K562 (cell line): ENCODE data around the gene CHURC1. TPM values are rescaled to one million over a fixed set of nuclear protein-coding genes. Genes with fewer than 3 reads are reported as not detected.

ENCODE experiments used
- ATAC-seq: fragments of 200-7000 bp; cut with Tn5 transposase; 3 replicates; pipeline ENCODE4 v1.9.1; 2020; ENCODE audit warnings: moderate library complexity
- BruUV-seq: library from RNA; stranded (reverse); fragments of 400-500 nt; replicated peaks from 2 replicates; lab custom pipeline; 2021; lab: Mats Ljungman, UMichigan
- CTCF ChIA-PET: fragments of 300-600 bp; formaldehyde crosslinking; extraction: SDS; loops from one replicate; lab custom pipeline; 2021; ENCODE audit warnings: low intra/inter-chr PET ratio; lab: Yijun Ruan, JAX
- POLR2A ChIA-PET: fragments of 300-600, 350-650 bp; sonication (Branson Sonifier 250); formaldehyde crosslinking; extraction: SDS; loops from one replicate; lab custom pipeline; 2021; ENCODE audit warnings: antibody characterized with exemption, inconsistent platforms; lab: Yijun Ruan, JAX
- DNase-seq, 4 experiments: peaks; one replicate each; pipeline versions ENCODE4 v3.0.0 to v3.0.0-alpha.2; 2011 to 2018; ENCODE audit warnings: low spot score in 3 of 4, mixed read lengths in 3 of 4; ENCODE audit errors: extremely low read depth in 1 of 4
- FAIRE-seq: peaks from 2 replicates; lab custom pipeline; 2011; peaks lifted over from hg19 to GRCh38; lab: Jason Lieb, UNC
- H2AFZ ChIP-seq: 2 replicates; pipeline ENCODE4 v1.6.0; 2011; ENCODE audit warnings: low read depth, low read length, control low read depth, inconsistent platforms
- H3K27ac ChIP-seq: fragments of 200-600 bp; 3 replicates; pipeline ENCODE4 v1.8.0; 2011; ENCODE audit warnings: low read depth, mild to moderate bottlenecking, control low read depth, inconsistent platforms, low read length, moderate library complexity, mixed read lengths; ENCODE audit errors: extremely low read depth
- H3K27me3 ChIP-seq, 2 experiments: fragments of 300-600 bp in 1 of 2; 2 replicates in 1 of 2; 3 replicates in 1 of 2; pipeline versions ENCODE4 v1.6.0 to v1.8.0; 2011; ENCODE audit warnings: inconsistent platforms in 2 of 2, low read length in 2 of 2, mild to moderate bottlenecking in 1 of 2, mixed read lengths in 1 of 2, moderate library complexity in 1 of 2; ENCODE audit not compliant: control insufficient read depth in 2 of 2, insufficient read depth in 2 of 2
- H3K36me3 ChIP-seq: fragments of 300-600 bp; 3 replicates; pipeline ENCODE4 v1.8.0; 2011; ENCODE audit warnings: mild to moderate bottlenecking, low read length, inconsistent platforms; ENCODE audit not compliant: control insufficient read depth, insufficient read depth
- H3K4me1 ChIP-seq, 2 experiments: fragments of 200-600 bp in 1 of 2; replicated peaks in 1 of 2; 2 replicates in 1 of 2; 3 replicates in 1 of 2; pipeline versions ENCODE4 v1.5.1 to v1.8.0; 2011; ENCODE audit warnings: inconsistent platforms in 2 of 2, low read length in 2 of 2, mild to moderate bottlenecking in 1 of 2, mixed read lengths in 1 of 2, moderate library complexity in 1 of 2; ENCODE audit not compliant: control insufficient read depth in 2 of 2, insufficient read depth in 2 of 2
- H3K4me2 ChIP-seq: 2 replicates; pipeline ENCODE4 v1.6.1; 2011; ENCODE audit warnings: low read length, control low read depth, inconsistent platforms, mixed read lengths; ENCODE audit not compliant: insufficient read depth
- H3K4me3 ChIP-seq: fragments of 200-600 bp; sonication (generic), shearing (Covaris generic); 2 replicates; pipeline ENCODE4 v1.5.1; 2016; ENCODE audit warnings: control low read depth, inconsistent platforms
- H3K79me2 ChIP-seq: fragments of 200-600 bp; 3 replicates; pipeline ENCODE4 v1.8.0; 2011; ENCODE audit warnings: low read length, inconsistent platforms; ENCODE audit not compliant: control insufficient read depth, insufficient read depth
- H3K9ac ChIP-seq, 2 experiments: 2 replicates each; pipeline versions ENCODE4 v1.6.0 to v1.6.1; 2011; ENCODE audit warnings: low read depth in 2 of 2, low read length in 2 of 2, control low read depth in 1 of 2, inconsistent platforms in 1 of 2, mild to moderate bottlenecking in 1 of 2, mixed read lengths in 1 of 2; ENCODE audit not compliant: insufficient read depth in 1 of 2
- H3K9me1 ChIP-seq: one replicate; pipeline ENCODE4 v1.6.0; 2011; ENCODE audit warnings: inconsistent platforms, mild to moderate bottlenecking, low read length, moderate library complexity; ENCODE audit not compliant: control insufficient read depth, insufficient read depth
- H3K9me3 ChIP-seq: replicated peaks from 2 replicates; pipeline ENCODE4 v1.5.1; 2011; ENCODE audit warnings: low read depth, low read length, inconsistent platforms; ENCODE audit not compliant: control insufficient read depth, insufficient read depth
- H4K20me1 ChIP-seq: replicated peaks from 2 replicates; pipeline ENCODE4 v1.6.1; 2011; ENCODE audit warnings: low read length, inconsistent platforms, mixed read lengths; ENCODE audit not compliant: control insufficient read depth, insufficient read depth
- ARNT ChIP-seq, 2 experiments: fragments of 450-650 bp; IDR thresholded peaks; 2 replicates each; pipeline ENCODE4 v1.6.1; 2016; ENCODE audit warnings: mild to moderate bottlenecking in 1 of 2
- DIDO1 ChIP-seq: fragments of 450-650 bp; IDR thresholded peaks from 2 replicates; pipeline ENCODE4 v1.6.1; 2016; ENCODE audit warnings: low read depth, missing biosample characterization, missing genetic modification characterization
- KAT2B ChIP-seq: IDR thresholded peaks from one replicate; pipeline ENCODE4 v1.6.1; 2012; ENCODE audit warnings: low read depth, mild to moderate bottlenecking, control low read depth, inconsistent platforms, low read length, moderate library complexity
- SNRNP70 ChIP-seq: fragments of 200-400 bp; formaldehyde crosslinking; optimal IDR thresholded peaks from 2 replicates; pipeline ENCODE3; 2017; ENCODE audit warnings: low read depth, low read length
- SPI1 ChIP-seq: IDR thresholded peaks from 2 replicates; pipeline ENCODE4 v1.6.1; 2011; ENCODE audit warnings: low read depth, low read length, control low read depth, borderline replicate concordance
- TCFL5 ChIP-seq: fragments of 250-450 bp; sonication (Bioruptor Pico); conservative IDR thresholded peaks from 2 replicates; pipeline ENCODE4 v1.6.1; 2021; ENCODE audit warnings: mild to moderate bottlenecking, moderate library complexity, matching md5 sums
- ZNF263 ChIP-seq: sonication (generic); formaldehyde crosslinking; IDR thresholded peaks from 2 replicates; pipeline ENCODE4 v1.8.0; 2022; ENCODE audit warnings: mild to moderate bottlenecking, missing genetic modification reagents, borderline replicate concordance
- ZNF561 ChIP-seq: fragments of 450-650 bp; formaldehyde crosslinking; conservative IDR thresholded peaks from 2 replicates; pipeline ENCODE4 v1.4.0; 2020; ENCODE audit warnings: mild to moderate bottlenecking, moderate library complexity
- WGBS: fragments of 100-300 bp; shearing (Covaris generic); methylation state at CpG from one replicate; pipeline ENCODE4 v1.1.6; 2016; ENCODE audit warnings: low coverage, mixed read lengths; ENCODE audit not compliant: insufficient coverage; ENCODE audit errors: missing lambda C conversion rate; 5-methylcytosine and 5-hydroxymethylcytosine counted together
- in situ Hi-C: fragments of 300-500 bp; cut with MboI; formaldehyde crosslinking; loops from 4 replicates; pipeline ENCODE4 v1.15.0; 2018; ENCODE audit warnings: inconsistent platforms, mixed read lengths
- intact Hi-C: fragments of 100-400 bp; cut with micrococcal nuclease; formaldehyde crosslinking; loops from 2 replicates; pipeline ENCODE4 v1.14.2; 2022
- polyA plus RNA-seq, 8 experiments: library from polyadenylated mRNA; depleted of rRNA in 4 of 8; stranded (reverse) in 5 of 8; unstranded in 3 of 8; fragments of >200 nt; fragmentation: Nextera tagmentation in 2 of 8; fragmentation: Illumina TruSeq in 1 of 8; extraction: Ambion mirVana in 2 of 8; extraction: Trizol in 1 of 8; gene quantifications; 2 replicates each; pipeline versions ENCODE4 v1.2.1 to v1.2.3, GENCODE V29; 2011 to 2014; ENCODE audit warnings: inconsistent platforms in 1 of 8, missing spikeins in 1 of 8
- total RNA-seq, 7 experiments: library from RNA; depleted of rRNA in 6 of 7; stranded (reverse); fragments of >200 nt in 6 of 7; fragmentation: Illumina TruSeq in 2 of 7; extraction: Trizol in 2 of 7; gene quantifications; 2 replicates each; pipeline versions ENCODE4 v1.2.1 to v1.2.3, GENCODE V29; 2011 to 2021; ENCODE audit warnings: low replicate concordance in 1 of 7
- TF ChIP-seq, protein P1 (sequence below): fragments of 250-450 bp; sonication (Bioruptor Pico); IDR thresholded peaks from 2 replicates; pipeline ENCODE4 v1.8.0; 2022; ENCODE audit warnings: moderate library complexity, mild to moderate bottlenecking, inconsistent platforms
- TF ChIP-seq, protein P2 (sequence below): sonication (generic); formaldehyde crosslinking; IDR thresholded peaks from 2 replicates; pipeline ENCODE4 v1.8.1; 2023; ENCODE audit warnings: mild to moderate bottlenecking, missing genetic modification reagents

Gene CHURC1
- total and polyA plus RNA-seq, 9 of the 15 experiments (the other 6 are each of a cell fraction or from before 2014, with no cell fraction given), result 27.3 to 239 (median 45.6) TPM

DNA sequence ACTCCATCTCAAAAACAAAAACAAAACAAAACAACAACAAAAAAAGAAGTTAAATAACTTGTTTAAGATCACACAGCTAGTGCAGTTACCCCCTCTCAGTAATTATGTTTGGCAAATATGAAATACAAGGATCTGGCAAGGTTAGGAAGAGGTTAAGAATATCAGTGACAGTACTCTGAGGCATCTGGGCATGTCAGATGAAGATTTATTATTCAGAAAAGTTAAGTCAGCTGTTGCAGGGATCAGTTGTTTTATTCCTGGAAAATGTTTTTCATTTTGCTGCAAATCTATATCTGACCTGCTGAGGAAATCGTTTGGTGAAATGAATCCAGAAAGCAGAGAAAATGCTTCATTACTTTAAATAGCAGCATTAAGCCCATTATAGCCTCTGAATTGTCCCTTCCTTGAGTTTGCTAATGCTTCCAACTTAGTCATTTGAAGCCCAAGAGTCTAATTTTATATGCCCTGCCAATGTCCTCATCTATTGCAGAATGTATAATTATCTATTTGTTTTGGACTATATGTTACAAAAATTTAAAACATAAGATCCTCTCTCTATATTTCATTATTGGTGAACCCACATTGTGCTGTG, 20.2 kb downstream of the CHURC1 start:
- Histone ChIP-seq H3K9me3 (no peaks in the 10 kb centered on the region), H3K4me3 (no peak overlapping the region), H3K9ac (no peak overlapping the region), H4K20me1 (no peaks in the 10 kb centered on the region), H3K27me3 (no peaks in the 10 kb centered on the region), H3K79me2 (no peaks in the 10 kb centered on the region), H3K4me2 (no peak overlapping the region), H3K36me3 (peaks cover 30% of the 10 kb centered on the region; the same call in 2 of the 3 replicates), H3K9me1 (no peaks in the 10 kb centered on the region), H2AFZ (no peak overlapping the region), H3K27ac (no peak overlapping the region), H3K4me1 (no peaks in the 10 kb centered on the region)
- DNase-seq (no peak), FAIRE-seq (no peak), ATAC-seq (no peak)
- TF ChIP-seq SNRNP70 (no peak), ARNT (IDR thresholded peaks at IDR 0.05) (no peak), ZNF561 (CRISPR knock-in tag) (no peak), DIDO1 (tag) (no peak), KAT2B (no peak), ZNF263 (CRISPR knock-in tag) (no peak), TCFL5 (no peak), SPI1 (no peak)
- TF ChIP-seq, protein P1, sequence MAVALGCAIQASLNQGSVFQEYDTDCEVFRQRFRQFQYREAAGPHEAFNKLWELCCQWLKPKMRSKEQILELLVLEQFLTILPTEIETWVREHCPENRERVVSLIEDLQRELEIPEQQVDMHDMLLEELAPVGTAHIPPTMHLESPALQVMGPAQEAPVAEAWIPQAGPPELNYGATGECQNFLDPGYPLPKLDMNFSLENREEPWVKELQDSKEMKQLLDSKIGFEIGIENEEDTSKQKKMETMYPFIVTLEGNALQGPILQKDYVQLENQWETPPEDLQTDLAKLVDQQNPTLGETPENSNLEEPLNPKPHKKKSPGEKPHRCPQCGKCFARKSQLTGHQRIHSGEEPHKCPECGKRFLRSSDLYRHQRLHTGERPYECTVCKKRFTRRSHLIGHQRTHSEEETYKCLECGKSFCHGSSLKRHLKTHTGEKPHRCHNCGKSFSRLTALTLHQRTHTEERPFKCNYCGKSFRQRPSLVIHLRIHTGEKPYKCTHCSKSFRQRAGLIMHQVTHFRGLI (CRISPR knock-in tag), result no peak
- TF ChIP-seq, protein P2, sequence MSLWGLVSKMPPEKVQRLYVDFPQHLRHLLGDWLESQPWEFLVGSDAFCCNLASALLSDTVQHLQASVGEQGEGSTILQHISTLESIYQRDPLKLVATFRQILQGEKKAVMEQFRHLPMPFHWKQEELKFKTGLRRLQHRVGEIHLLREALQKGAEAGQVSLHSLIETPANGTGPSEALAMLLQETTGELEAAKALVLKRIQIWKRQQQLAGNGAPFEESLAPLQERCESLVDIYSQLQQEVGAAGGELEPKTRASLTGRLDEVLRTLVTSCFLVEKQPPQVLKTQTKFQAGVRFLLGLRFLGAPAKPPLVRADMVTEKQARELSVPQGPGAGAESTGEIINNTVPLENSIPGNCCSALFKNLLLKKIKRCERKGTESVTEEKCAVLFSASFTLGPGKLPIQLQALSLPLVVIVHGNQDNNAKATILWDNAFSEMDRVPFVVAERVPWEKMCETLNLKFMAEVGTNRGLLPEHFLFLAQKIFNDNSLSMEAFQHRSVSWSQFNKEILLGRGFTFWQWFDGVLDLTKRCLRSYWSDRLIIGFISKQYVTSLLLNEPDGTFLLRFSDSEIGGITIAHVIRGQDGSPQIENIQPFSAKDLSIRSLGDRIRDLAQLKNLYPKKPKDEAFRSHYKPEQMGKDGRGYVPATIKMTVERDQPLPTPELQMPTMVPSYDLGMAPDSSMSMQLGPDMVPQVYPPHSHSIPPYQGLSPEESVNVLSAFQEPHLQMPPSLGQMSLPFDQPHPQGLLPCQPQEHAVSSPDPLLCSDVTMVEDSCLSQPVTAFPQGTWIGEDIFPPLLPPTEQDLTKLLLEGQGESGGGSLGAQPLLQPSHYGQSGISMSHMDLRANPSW (CRISPR knock-in tag), result no peak
- WGBS, result 38% methylated on average over 1 of the region's 1 CpG
- in situ Hi-C loops, result no loop called here
- intact Hi-C loops, result no loop called here
- CTCF ChIA-PET, result no interaction called here
- POLR2A ChIA-PET, result no interaction called here
- BruUV-seq, result TSS peak; percentile 27
